ENCODE results near the gene RAB37. TPM values are rescaled to one million over a fixed set of nuclear protein-coding genes. Genes with fewer than 3 reads are reported as not detected.

Gene RAB37
- polyA plus RNA-seq, 1 donor from 2014 or later = not detected

DNA sequence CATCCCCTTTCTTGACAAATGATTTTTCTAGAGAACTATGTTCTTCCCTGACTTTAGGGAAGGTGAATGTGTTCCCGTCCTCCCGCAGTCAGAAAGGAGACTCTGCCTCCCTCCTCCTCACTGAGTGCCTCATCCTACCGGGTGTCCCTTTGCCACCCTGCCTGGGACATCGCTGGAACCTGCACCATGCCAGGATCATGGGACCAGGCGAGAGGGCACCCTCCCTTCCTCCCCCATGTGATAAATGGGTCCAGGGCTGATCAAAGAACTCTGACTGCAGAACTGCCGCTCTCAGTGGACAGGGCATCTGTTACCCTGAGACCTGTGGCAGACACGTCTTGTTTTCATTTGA lies 31.7 kb downstream of the RAB37 start (continued):
- TF ChIP-seq, protein P1, sequence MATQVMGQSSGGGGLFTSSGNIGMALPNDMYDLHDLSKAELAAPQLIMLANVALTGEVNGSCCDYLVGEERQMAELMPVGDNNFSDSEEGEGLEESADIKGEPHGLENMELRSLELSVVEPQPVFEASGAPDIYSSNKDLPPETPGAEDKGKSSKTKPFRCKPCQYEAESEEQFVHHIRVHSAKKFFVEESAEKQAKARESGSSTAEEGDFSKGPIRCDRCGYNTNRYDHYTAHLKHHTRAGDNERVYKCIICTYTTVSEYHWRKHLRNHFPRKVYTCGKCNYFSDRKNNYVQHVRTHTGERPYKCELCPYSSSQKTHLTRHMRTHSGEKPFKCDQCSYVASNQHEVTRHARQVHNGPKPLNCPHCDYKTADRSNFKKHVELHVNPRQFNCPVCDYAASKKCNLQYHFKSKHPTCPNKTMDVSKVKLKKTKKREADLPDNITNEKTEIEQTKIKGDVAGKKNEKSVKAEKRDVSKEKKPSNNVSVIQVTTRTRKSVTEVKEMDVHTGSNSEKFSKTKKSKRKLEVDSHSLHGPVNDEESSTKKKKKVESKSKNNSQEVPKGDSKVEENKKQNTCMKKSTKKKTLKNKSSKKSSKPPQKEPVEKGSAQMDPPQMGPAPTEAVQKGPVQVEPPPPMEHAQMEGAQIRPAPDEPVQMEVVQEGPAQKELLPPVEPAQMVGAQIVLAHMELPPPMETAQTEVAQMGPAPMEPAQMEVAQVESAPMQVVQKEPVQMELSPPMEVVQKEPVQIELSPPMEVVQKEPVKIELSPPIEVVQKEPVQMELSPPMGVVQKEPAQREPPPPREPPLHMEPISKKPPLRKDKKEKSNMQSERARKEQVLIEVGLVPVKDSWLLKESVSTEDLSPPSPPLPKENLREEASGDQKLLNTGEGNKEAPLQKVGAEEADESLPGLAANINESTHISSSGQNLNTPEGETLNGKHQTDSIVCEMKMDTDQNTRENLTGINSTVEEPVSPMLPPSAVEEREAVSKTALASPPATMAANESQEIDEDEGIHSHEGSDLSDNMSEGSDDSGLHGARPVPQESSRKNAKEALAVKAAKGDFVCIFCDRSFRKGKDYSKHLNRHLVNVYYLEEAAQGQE (IDR thresholded peaks at IDR 0.05; ENCODE audit: borderline replicate concordance) = no peak
- TF ChIP-seq EZH2 (IDR thresholded peaks at IDR 0.05; ENCODE audit: borderline replicate concordance, insufficient read depth, low read length, poor library complexity, severe bottlenecking) = no peak

DNA sequence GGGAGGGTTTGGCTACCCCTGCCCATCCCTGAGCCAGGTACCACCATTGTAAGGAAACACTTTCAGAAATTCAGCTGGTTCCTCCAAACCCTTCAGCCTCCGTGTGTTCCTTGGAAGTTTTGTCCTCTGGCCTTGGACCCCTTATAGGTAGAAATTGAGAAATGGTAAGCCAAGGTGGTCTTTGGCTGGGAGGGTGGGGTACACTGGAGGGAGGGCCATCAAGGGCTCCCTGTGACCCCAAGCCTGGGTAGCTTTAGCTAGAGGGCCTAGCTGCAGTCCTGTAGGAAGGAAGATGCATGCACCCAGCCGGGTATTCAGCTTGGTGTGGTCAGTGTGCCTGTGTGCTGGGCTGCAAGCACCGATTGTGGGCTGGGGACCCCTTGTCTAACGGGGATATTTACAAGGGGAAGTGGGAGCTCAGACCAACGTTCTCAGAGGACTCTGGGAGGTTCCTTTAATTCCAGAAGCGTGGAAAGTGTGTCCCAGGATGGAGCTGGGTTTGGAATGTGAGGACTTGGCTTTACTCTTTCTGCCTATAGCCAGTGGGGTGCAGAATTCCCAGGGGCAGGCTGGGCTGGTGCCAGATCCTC lies 32.3 kb downstream of the RAB37 start:
- H3K9me2 ChIP-seq (ENCODE audit: insufficient read depth, low read length) = no peaks in the 10 kb centered on the region
- no peaks in the 10 kb centered on the region for H3K9me3 ChIP-seq (ENCODE audit: low read length)
- H3K27me3 ChIP-seq (ENCODE audit: insufficient read depth, low read depth, low read length) = no peaks in the 10 kb centered on the region
- no peak overlapping the region for H3K4me3 ChIP-seq (ENCODE audit: low read length)
- no peaks in the 10 kb centered on the region for H4K20me1 ChIP-seq (ENCODE audit: insufficient read depth)
- H2AFZ ChIP-seq (ENCODE audit: low read depth, low read length) = no peak overlapping the region
- H3K4me2 ChIP-seq (ENCODE audit: low read length) = no peak overlapping the region
- no peaks in the 10 kb centered on the region for H3K79me2 ChIP-seq (replicated peaks; ENCODE audit: insufficient read depth, low read length)
- H3F3A ChIP-seq (ENCODE audit: insufficient read depth, low read length, poor library complexity, severe bottlenecking) = no peaks in the 10 kb centered on the region
- peaks cover 7% of the 10 kb centered on the region for H3K36me3 ChIP-seq (ENCODE audit: insufficient read depth, low read length)
- TF ChIP-seq RAD21 (conservative IDR thresholded peaks at IDR 0.05) (no peak), POLR2AphosphoS5 (IDR thresholded peaks at IDR 0.05) (no peak), MXI1 (conservative IDR thresholded peaks at IDR 0.05; ENCODE audit: poor library complexity, severe bottlenecking) (no peak), TAF1 (IDR thresholded peaks at IDR 0.05; ENCODE audit: low read depth) (no peak), EP300 (conservative IDR thresholded peaks at IDR 0.05; ENCODE audit: poor library complexity, severe bottlenecking) (no peak), SMC3 (conservative IDR thresholded peaks at IDR 0.05; ENCODE audit: poor library complexity) (no peak), EZH2 (IDR thresholded peaks at IDR 0.05; ENCODE audit: borderline replicate concordance, insufficient read depth, low read length, poor library complexity, severe bottlenecking) (no peak)
- TF ChIP-seq, protein P2, sequence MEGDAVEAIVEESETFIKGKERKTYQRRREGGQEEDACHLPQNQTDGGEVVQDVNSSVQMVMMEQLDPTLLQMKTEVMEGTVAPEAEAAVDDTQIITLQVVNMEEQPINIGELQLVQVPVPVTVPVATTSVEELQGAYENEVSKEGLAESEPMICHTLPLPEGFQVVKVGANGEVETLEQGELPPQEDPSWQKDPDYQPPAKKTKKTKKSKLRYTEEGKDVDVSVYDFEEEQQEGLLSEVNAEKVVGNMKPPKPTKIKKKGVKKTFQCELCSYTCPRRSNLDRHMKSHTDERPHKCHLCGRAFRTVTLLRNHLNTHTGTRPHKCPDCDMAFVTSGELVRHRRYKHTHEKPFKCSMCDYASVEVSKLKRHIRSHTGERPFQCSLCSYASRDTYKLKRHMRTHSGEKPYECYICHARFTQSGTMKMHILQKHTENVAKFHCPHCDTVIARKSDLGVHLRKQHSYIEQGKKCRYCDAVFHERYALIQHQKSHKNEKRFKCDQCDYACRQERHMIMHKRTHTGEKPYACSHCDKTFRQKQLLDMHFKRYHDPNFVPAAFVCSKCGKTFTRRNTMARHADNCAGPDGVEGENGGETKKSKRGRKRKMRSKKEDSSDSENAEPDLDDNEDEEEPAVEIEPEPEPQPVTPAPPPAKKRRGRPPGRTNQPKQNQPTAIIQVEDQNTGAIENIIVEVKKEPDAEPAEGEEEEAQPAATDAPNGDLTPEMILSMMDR (IDR thresholded peaks at IDR 0.05; ENCODE audit: poor library complexity, severe bottlenecking) = no peak
- TF ChIP-seq, protein P1 (IDR thresholded peaks at IDR 0.05; ENCODE audit: borderline replicate concordance) = no peak
- no peak overlapping the region for H3K27ac ChIP-seq (ENCODE audit: low read length)
- no peak overlapping the region for H3K9ac ChIP-seq (ENCODE audit: low read length)
